ENCODE data around the gene PSMB8.

DNA sequence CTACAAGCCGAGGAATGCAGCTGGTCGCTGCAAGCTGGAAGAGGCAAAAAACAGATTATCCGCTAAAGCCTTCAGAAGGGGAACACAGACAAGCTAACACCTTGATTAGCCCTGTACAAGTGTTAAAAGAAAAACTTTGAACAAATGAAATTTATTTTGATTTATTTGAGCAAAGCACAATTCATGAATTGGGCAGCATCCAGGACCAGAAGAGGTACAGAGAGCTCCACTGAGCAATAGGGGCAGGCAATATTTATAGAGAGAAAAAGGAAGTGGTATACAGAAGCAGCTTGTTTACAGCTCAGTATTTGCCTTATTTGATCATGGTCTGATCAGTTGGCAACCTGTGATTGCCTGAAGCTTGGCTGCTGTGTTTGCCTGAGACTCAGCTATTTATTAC, 44.7 kb downstream of the PSMB8 start:
- TF ChIP-seq, protein P1, sequence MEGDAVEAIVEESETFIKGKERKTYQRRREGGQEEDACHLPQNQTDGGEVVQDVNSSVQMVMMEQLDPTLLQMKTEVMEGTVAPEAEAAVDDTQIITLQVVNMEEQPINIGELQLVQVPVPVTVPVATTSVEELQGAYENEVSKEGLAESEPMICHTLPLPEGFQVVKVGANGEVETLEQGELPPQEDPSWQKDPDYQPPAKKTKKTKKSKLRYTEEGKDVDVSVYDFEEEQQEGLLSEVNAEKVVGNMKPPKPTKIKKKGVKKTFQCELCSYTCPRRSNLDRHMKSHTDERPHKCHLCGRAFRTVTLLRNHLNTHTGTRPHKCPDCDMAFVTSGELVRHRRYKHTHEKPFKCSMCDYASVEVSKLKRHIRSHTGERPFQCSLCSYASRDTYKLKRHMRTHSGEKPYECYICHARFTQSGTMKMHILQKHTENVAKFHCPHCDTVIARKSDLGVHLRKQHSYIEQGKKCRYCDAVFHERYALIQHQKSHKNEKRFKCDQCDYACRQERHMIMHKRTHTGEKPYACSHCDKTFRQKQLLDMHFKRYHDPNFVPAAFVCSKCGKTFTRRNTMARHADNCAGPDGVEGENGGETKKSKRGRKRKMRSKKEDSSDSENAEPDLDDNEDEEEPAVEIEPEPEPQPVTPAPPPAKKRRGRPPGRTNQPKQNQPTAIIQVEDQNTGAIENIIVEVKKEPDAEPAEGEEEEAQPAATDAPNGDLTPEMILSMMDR (IDR thresholded peaks at IDR 0.05): no peak
- TF ChIP-seq CREB1 (CRISPR knock-in tag; IDR thresholded peaks at IDR 0.05) (no peak), SMAD4 (CRISPR knock-in tag; IDR thresholded peaks at IDR 0.05) (no peak), CBFB (CRISPR knock-in tag; IDR thresholded peaks at IDR 0.05; ENCODE audit: low read depth) (no peak), USF2 (CRISPR knock-in tag; IDR thresholded peaks at IDR 0.05) (no peak), MLX (CRISPR knock-in tag; IDR thresholded peaks at IDR 0.05) (no peak), ARID4B (CRISPR knock-in tag; IDR thresholded peaks at IDR 0.05; ENCODE audit: borderline replicate concordance) (no peak), E2F1 (CRISPR knock-in tag; IDR thresholded peaks at IDR 0.05) (no peak), ZNF138 (CRISPR knock-in tag; conservative IDR thresholded peaks at IDR 0.05) (no peak), GABPB1 (CRISPR knock-in tag; IDR thresholded peaks at IDR 0.05) (no peak), AFF4 (CRISPR knock-in tag; IDR thresholded peaks at IDR 0.05; ENCODE audit: borderline replicate concordance) (no peak)
- TF ChIP-seq, protein P2, sequence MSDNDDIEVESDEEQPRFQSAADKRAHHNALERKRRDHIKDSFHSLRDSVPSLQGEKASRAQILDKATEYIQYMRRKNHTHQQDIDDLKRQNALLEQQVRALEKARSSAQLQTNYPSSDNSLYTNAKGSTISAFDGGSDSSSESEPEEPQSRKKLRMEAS (CRISPR knock-in tag; IDR thresholded peaks at IDR 0.05): no peak
- TF ChIP-seq, protein P3, sequence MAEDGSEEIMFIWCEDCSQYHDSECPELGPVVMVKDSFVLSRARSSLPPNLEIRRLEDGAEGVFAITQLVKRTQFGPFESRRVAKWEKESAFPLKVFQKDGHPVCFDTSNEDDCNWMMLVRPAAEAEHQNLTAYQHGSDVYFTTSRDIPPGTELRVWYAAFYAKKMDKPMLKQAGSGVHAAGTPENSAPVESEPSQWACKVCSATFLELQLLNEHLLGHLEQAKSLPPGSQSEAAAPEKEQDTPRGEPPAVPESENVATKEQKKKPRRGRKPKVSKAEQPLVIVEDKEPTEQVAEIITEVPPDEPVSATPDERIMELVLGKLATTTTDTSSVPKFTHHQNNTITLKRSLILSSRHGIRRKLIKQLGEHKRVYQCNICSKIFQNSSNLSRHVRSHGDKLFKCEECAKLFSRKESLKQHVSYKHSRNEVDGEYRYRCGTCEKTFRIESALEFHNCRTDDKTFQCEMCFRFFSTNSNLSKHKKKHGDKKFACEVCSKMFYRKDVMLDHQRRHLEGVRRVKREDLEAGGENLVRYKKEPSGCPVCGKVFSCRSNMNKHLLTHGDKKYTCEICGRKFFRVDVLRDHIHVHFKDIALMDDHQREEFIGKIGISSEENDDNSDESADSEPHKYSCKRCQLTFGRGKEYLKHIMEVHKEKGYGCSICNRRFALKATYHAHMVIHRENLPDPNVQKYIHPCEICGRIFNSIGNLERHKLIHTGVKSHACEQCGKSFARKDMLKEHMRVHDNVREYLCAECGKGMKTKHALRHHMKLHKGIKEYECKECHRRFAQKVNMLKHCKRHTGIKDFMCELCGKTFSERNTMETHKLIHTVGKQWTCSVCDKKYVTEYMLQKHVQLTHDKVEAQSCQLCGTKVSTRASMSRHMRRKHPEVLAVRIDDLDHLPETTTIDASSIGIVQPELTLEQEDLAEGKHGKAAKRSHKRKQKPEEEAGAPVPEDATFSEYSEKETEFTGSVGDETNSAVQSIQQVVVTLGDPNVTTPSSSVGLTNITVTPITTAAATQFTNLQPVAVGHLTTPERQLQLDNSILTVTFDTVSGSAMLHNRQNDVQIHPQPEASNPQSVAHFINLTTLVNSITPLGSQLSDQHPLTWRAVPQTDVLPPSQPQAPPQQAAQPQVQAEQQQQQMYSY (CRISPR knock-in tag; IDR thresholded peaks at IDR 0.05): no peak
